Panc1 (cell line): ENCODE measurements around the gene UBE2Q2.

Source experiments
- CTCF ChIP-seq: fragments of 450-650 bp; IDR thresholded peaks from 2 replicates; pipeline ENCODE4 v1.5.1; 2017; ENCODE audit warnings: mild to moderate bottlenecking
- POLR2AphosphoS5 ChIP-seq: IDR thresholded peaks from 2 replicates; pipeline ENCODE4 v1.6.1; 2012; ENCODE audit warnings: mild to moderate bottlenecking, low read depth, low read length, moderate library complexity
- SIN3A ChIP-seq: IDR thresholded peaks from 2 replicates; pipeline ENCODE4 v1.6.1; 2012; ENCODE audit warnings: low read depth, mild to moderate bottlenecking, low read length, moderate library complexity, borderline replicate concordance; ENCODE audit not compliant: insufficient read depth
- TCF7L2 ChIP-seq: IDR thresholded peaks from 2 replicates; pipeline ENCODE4 v1.6.1; 2011; ENCODE audit warnings: mild to moderate bottlenecking, low read depth, low read length, inconsistent platforms

- TF ChIP-seq CTCF = no peak
- no peak for TF ChIP-seq TCF7L2
- TF ChIP-seq POLR2AphosphoS5 = no peak
- no peak for TF ChIP-seq SIN3A
Measured at GRCh38 chr15:75832114-75832513, 11.1 kb upstream of the UBE2Q2 start.
